Vagina (tissue), 2 donors: ENCODE results near the gene RABL6. TPM values are rescaled to one million over a fixed set of nuclear protein-coding genes. Genes with fewer than 3 reads are reported as not detected.

Experiments
- DNase-seq, 2 donors: peaks; one replicate each; pipeline ENCODE4 v3.0.0-alpha.2; 2017; ENCODE audit errors: extremely low spot score in 2 of 2
- H3K27ac ChIP-seq: fragments of 200-600 bp; sonication (generic); one replicate; pipeline ENCODE4 v1.5.1; 2019
- H3K27me3 ChIP-seq: fragments of 200-600 bp; sonication (generic); one replicate; pipeline ENCODE4 v1.5.1; 2019
- H3K36me3 ChIP-seq, 2 donors: fragments of 200-600 bp; sonication (generic); one replicate each; pipeline ENCODE4 v1.5.1; 2017 to 2019
- H3K4me1 ChIP-seq: fragments of 200-600 bp; sonication (generic); one replicate; pipeline ENCODE4 v1.5.1; 2019
- H3K4me3 ChIP-seq, 2 donors: fragments of 200-600 bp; sonication (generic); 1 replicate in 1 of 2; 2 replicates in 1 of 2; pipeline ENCODE4 v1.5.1; 2016 to 2019
- H3K9me3 ChIP-seq: fragments of 200-600 bp; sonication (generic); one replicate; pipeline ENCODE4 v1.5.1; 2019
- CTCF ChIP-seq, 3 experiments: fragments of 450-650 bp in 2 of 3; fragments of 200-600 bp in 1 of 3; sonication (generic) in 1 of 3; IDR thresholded peaks; one replicate each; pipeline ENCODE4 v1.5.1; 2017 to 2019; ENCODE audit warnings: antibody characterized with exemption in 3 of 3, mild to moderate bottlenecking in 2 of 3, moderate library complexity in 2 of 3
- POLR2A ChIP-seq, 2 donors: fragments of 450-650 bp; IDR thresholded peaks; one replicate each; pipeline ENCODE4 v1.6.1; 2017; ENCODE audit warnings: antibody characterized with exemption in 2 of 2, mild to moderate bottlenecking in 2 of 2, moderate library complexity in 2 of 2
- POLR2AphosphoS5 ChIP-seq, 2 donors: sonication (generic); formaldehyde crosslinking; IDR thresholded peaks; one replicate each; pipeline ENCODE4 v1.9.0; 2017; ENCODE audit warnings: antibody characterized with exemption in 2 of 2, mild to moderate bottlenecking in 2 of 2, low read depth in 1 of 2; ENCODE audit not compliant: insufficient read depth in 1 of 2
- intact Hi-C: fragments of 100-400 bp; cut with DNase I; formaldehyde crosslinking; loops from one replicate; pipeline ENCODE4 v1.15.1; 2023
- total RNA-seq: library from RNA; depleted of rRNA; stranded (reverse); fragments of >200 nt; gene quantifications from one replicate; pipeline ENCODE4 v1.2.3, GENCODE V29; 2016

Gene RABL6
- total RNA-seq, 1 donor from 2014 or later = 31.7 TPM

GRCh38 chr9:136885950-136886578 is 78.3 kb downstream of the RABL6 start, which contains the start of gene TRAF2:
Gene TRAF2 (plus strand): TSS chr9:136886516. CDS start chr9:136898741, 12,225 bp downstream.
- intact Hi-C loops = loop anchor here (2.0 kb wide), 1 partner anchor 95 kb away; the partner anchor contains the start of gene TMEM141
- no peaks in the 10 kb centered on the region for H3K36me3 ChIP-seq
- TF ChIP-seq POLR2AphosphoS5 (IDR thresholded peaks at IDR 0.05; ENCODE audit: insufficient read depth in 1 of 2, low read depth in 1 of 2) = peak; percentile 67 to 71
- TF ChIP-seq POLR2A (IDR thresholded peaks at IDR 0.05) = peak; percentile 4 to 39
- TF ChIP-seq CTCF (IDR thresholded peaks at IDR 0.05) = no peak
- peak within 1 kb of the TSS; percentile 94 to 97 for H3K4me3 ChIP-seq
- peak in 1 of 2 donors; percentile 97 for DNase-seq
- H3K27ac ChIP-seq = peak within 1 kb of the TSS; percentile 88
- no peaks in the 10 kb centered on the region for H3K9me3 ChIP-seq
- H3K4me1 ChIP-seq = peaks cover 41% of the 10 kb centered on the region
- H3K27me3 ChIP-seq = no peaks in the 10 kb centered on the region

GRCh38 chr9:136886610-136887597 is 79.2 kb downstream of the RABL6 start:
- Histone ChIP-seq H3K4me3 (peak overlapping the region; percentile 94 to 97), H3K36me3 (no peaks in the 10 kb centered on the region), H3K4me1 (peaks cover 36% of the 10 kb centered on the region), H3K27me3 (no peaks in the 10 kb centered on the region), H3K9me3 (no peaks in the 10 kb centered on the region), H3K27ac (peak overlapping the region; percentile 88)
- peak in 1 of 3 experiments; percentile 9 for TF ChIP-seq CTCF (IDR thresholded peaks at IDR 0.05)
- TF ChIP-seq POLR2AphosphoS5 (IDR thresholded peaks at IDR 0.05; ENCODE audit: insufficient read depth in 1 of 2, low read depth in 1 of 2) = no peak
- TF ChIP-seq POLR2A (IDR thresholded peaks at IDR 0.05) = no peak
- intact Hi-C loops = no loop called here
- peak in 1 of 2 donors; percentile 83 for DNase-seq

- H3K4me3 ChIP-seq = no peak overlapping the region
- no peak overlapping the region for H3K27ac ChIP-seq
- no peak for TF ChIP-seq CTCF (IDR thresholded peaks at IDR 0.05)
- no peak for TF ChIP-seq POLR2AphosphoS5 (IDR thresholded peaks at IDR 0.05; ENCODE audit: insufficient read depth in 1 of 2, low read depth in 1 of 2)
- no peak for TF ChIP-seq POLR2A (IDR thresholded peaks at IDR 0.05)
- DNase-seq = no peak
- H3K9me3 ChIP-seq = no peaks in the 10 kb centered on the region
- H3K27me3 ChIP-seq = no peaks in the 10 kb centered on the region
- intact Hi-C loops = no loop called here
- peaks cover 22% of the 10 kb centered on the region for H3K4me1 ChIP-seq
- no peaks in the 10 kb centered on the region for H3K36me3 ChIP-seq
Measured at GRCh38 chr9:136888454-136888853, 80.7 kb downstream of the RABL6 start.

- Histone ChIP-seq H3K4me1 (peaks cover 22% of the 10 kb centered on the region), H3K4me3 (no peak overlapping the region), H3K9me3 (no peaks in the 10 kb centered on the region), H3K36me3 (no peaks in the 10 kb centered on the region), H3K27ac (no peak overlapping the region), H3K27me3 (no peaks in the 10 kb centered on the region)
- no peak for DNase-seq
- TF ChIP-seq CTCF (IDR thresholded peaks at IDR 0.05) = no peak
- no peak for TF ChIP-seq POLR2AphosphoS5 (IDR thresholded peaks at IDR 0.05; ENCODE audit: insufficient read depth in 1 of 2, low read depth in 1 of 2)
- no peak for TF ChIP-seq POLR2A (IDR thresholded peaks at IDR 0.05)
- intact Hi-C loops = no loop called here
Measured at GRCh38 chr9:136889858-136890257, 82.1 kb downstream of the RABL6 start.
